ENCODE results near the gene CDC5L.

- TF ChIP-seq CTCF (IDR thresholded peaks at IDR 0.05; ENCODE audit: insufficient read depth, low read length, poor library complexity, severe bottlenecking) (no peak), EZH2phosphoT487 (conservative IDR thresholded peaks at IDR 0.05; ENCODE audit: low read length) (no peak)
Observed at GRCh38 chr6:44468835-44469234, 81.3 kb downstream of the CDC5L start.
